RKO (cell line): Measurements from ENCODE around the gene C10orf90.

ENCODE experiments used
- DNase-seq: peaks from one replicate; pipeline ENCODE4 v3.0.0-alpha.2; 2016; ENCODE audit warnings: low spot score

The C10orf90 gene

DNA sequence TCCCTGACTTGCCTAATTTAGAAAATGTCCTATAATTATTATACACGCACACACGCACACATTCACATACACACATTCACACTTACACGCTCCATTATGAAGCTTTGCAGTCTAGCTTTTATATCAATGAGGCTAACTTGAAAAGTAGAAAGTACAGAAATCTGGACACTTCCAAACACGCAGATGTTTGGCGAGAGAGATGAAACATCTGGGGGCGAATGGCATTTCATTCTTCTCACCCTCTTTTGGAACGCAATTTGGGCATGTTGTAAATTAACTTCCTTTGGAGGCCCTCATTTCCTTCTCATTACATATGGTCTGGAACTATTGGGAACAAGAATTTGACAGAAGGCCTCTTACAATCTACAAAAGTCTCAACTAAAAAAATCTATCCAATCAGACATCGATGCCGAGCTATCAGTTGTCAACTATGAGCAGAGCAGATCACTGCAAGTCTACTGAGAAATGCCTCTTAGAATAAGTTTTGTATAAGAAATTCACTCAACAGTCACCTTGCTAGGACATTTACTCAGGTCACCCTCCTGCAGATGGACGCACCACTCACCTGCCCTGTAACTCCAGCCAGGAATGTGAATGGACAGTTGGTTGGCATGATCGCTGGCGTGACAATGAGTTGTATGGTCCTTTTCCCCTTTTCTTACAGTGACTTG lies 167.0 kb downstream of the C10orf90 start:
- DNase-seq = no peak

DNA sequence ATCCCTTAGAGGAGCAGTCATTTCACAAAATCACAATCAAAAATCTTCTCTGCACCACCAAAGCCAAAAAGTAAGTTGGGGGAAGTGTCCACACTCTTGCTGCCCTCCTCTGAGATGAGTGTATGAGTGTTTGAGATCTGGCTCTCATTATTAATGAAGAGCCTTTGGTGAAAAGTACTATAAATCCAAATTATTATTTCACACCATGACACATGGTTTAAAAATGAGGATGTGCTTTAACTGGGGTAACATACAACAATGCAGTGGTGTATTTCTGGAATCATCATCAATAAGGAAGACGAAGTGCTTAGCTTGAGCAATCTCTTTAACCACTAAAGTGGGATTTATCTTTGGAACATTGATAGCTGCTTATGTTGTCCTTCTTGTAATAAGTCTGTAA lies 168.1 kb downstream of the C10orf90 start:
- no peak for DNase-seq

DNA sequence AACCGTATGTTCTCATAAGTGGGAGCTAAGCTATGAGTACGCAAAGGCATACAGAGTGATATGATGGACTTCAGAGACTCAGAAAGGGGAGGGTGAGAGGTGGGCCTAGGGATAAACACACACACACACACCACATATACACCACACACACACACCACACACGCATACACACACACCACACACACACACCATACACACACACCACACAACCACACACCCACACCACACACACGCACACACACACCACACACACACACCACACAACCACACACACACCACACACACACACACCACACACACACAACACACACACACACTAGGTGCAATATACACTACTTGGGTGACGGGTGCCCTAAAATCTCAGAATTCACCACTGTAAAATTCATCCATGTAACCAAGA lies 168.7 kb downstream of the C10orf90 start:
- no peak for DNase-seq

DNA sequence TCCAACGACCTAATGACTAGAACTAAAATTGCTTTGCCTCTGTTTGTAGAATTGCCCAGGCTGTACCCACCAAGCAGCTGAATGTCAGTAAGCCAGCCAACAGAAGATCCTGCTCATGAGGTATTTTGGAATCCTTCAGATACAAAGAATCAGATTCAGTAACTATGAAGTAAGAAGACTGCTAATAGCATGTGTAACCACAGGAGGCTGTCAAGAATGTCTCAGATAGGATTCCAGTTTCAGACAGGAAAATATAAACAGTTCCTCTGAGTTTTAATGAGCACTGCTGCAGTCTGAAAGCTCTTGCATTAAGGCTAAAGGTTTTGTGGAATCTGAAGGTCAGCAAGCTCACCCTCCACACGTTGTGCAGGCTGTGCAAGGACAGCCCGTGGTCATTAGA lies 169.6 kb downstream of the C10orf90 start:
- no peak for DNase-seq

DNA sequence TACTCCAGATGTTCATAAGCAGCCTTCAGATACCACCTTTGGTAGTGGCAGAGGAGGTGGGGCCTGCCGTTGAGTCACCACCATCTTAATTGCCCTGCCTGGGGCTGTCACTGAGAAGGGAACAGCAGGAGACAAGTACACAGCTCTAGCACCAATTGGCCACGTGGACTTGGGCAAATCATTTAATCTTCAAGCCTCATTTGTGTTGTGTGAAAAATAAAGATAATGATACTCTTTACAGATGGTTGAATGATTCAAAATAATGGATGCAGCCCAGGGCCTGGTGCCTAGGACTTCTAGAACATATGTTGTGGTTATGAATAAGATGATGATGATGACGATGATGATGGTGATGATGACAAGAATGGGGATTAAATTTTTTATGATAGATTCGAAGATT lies 170.3 kb downstream of the C10orf90 start:
- DNase-seq = no peak

DNA sequence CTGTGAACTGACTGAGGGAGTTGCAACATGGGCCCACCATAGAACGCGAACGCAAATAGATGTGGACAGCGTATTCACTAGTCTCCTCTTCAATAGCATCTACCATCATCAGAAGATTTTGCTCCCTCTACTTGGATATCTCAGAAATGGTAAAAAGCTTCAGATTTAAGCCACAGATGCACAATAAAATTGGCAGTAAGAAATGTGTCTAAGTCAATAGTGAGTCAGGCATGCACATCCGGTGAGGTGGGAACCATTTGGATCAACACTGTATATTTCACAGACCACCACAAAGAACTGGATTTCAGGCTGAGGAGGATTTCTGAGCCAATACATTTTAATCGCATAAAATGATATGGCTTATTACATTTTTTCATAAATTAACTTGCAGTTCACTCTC lies 170.7 kb downstream of the C10orf90 start:
- DNase-seq = no peak

DNA sequence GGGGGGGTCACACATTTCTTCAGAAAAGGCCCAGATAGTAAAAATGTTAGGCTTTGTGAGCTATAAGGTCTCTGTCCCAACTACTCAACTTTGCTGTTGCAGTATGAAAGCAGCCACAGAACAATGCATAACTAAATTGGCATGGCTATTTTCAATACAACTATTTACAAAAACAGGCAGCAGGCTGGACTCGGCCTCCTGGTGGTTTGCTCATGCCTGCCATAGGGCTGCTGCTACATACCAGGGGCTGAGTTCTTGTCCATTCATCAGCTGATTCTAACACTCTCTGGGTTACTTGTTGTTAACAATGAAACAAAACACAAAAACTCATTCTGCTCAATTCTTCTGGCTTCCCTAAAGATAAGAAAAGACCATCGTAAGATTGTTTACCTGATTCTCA lies 172.8 kb downstream of the C10orf90 start:
- DNase-seq = no peak

DNA sequence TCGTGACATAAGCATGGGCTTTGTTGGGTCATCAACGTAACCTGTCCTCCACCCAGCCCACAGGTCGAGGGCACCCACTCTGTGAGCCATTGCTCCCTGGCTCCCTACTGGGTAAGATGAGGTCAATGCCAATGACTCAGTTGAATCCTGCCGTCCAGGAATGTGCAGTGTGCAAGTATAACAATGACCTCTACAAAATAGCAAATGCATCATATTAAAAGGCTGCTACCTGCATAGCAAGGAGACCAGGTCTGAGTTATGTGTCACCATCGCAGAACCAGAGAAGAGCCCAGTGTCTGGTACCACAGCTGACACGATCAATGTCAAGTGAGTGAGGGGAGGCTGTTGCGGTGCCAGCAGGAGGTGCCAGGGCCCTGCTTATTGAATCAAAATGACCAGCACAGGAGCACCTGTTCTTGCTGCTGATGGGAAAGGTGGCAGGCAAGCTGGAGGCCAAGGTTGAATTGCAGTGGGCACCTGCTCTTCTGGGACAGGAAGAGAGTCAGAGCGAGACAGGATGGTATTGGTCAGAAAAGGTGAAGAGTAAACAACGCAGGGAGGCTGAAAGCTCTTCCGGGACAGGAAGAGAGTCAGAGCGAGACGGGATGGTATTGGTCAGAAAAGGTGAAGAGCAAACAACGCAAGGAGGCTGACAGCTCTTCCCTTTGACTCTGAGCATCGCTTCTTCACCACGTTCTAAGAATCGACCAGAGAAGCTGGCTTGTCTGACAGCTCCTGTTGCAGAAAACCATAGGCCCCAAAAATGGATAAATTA lies 173.5 kb downstream of the C10orf90 start:
- no peak for DNase-seq

DNA sequence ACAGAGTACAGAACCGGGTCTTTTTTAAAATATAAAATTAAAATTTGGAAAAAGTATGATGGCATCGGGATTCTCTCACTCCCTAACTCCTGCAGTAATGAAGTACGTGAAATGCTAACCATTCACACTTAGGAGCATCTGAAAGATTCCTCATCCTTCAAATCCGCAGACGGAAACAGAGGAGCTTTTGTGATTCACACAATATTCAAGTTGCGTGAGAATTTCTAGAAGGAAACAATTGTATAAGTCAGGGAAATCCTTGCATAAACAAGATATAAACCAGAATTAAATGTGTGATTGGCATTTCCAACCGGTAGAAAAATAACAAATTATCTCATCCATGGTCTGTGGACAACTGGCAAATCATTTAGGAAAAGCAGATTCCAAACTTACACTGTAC lies 179.0 kb downstream of the C10orf90 start:
- no peak for DNase-seq

DNA sequence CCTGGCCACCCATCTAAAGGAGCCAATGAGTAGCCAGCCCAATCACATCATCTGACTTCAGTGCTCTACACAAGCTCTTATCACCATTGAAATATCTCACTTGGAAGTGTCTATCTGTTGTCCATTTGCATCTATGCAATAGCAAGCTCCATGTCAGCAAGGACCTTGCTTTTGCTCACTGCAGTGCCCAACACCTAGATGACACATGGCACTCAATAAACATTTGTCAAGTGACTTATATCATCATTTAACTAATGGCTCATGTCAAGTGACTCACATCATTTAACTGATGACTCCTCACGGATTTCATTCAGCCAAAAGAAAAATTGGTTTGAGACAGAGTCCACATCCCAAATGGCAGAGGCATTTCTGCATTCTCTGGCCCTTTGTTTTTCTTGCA lies 189.3 kb downstream of the C10orf90 start:
- peak; percentile 45 for DNase-seq

DNA sequence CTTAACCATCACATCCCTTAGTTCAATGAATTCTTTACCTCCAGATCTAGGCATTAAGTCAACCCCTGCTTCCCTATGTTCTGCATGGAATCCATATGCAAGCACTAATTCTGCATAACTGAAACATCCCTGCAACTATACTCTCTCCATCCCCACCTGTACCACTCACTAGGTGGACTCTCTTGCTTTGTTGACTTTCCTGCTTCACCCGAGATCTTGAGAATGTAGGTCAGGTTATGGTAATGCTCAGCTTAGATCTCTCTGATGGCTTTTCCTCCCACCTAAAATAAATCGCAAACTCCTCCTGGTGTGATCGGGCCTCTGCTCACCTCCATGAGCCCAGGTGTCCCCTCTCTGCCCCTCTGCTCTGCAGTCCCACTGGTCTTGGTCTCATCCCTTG lies 189.8 kb downstream of the C10orf90 start:
- DNase-seq = no peak

DNA sequence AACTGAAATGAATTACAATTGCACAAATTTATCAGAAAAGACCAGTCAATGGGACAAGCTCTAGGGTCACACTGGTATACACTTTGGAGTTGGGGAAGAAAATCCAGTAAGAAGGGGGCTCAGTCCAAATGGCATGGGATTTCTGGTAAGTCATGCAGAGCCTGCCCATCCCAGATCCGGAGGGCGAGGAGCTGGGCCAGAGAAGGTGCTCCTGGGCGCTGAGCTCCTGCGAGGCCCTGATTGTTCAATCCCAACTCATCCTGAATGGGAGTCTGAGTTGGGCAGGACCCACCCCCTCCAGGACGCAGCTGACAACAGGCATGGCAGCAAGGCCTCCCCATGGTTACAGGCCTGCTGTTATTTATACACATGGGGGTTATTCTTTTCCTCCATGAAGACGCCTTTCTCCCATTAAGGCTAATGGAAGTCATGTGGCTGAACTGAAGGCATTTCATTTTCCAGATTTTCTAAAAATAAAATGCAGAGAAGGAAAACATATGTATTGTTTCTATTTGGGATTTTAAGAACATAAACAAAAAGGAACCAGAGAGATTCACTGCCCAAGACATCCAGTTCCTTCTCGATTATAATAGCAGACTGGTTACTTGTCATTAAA lies 191.1 kb downstream of the C10orf90 start:
- DNase-seq = no peak

DNA sequence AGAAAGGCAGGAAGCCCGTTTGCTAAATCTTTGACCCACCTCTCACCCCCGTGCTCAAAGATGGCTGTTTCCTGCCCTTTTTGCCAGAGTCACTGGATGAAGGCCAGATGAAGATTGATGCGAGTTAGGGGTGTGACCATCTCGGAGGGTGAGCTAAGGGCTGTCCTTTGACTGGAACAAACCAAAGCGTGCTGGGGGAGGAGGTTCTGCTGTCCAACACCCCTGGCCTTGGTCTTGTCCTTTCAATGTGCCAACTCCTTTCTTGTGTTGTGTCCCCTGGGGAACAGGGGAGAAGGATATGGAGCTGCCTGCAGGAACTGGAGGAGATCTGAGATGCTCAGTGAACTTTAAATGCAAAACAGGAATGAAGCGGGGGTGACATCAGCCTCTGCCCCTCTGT lies 191.9 kb downstream of the C10orf90 start:
- DNase-seq = no peak

DNA sequence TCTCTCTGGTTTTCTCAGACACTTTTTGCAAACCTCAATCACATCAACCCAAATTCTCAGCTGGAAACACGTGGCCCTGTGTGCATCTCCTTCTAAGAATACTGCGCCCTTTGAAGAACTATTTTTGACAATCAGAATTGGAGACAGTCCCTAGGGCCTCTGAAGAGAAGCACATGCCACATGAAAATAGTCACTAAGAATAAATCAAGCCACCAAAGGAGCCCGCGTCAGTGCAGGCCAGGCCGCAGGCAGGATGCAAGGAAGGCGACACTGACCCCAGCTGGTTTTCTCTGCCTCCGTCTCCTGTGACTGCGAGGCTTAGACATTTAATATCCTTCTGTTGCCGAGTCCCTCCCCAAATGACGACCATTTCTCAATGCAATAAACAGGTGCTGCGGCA lies 194.2 kb downstream of the C10orf90 start:
- DNase-seq = no peak

DNA sequence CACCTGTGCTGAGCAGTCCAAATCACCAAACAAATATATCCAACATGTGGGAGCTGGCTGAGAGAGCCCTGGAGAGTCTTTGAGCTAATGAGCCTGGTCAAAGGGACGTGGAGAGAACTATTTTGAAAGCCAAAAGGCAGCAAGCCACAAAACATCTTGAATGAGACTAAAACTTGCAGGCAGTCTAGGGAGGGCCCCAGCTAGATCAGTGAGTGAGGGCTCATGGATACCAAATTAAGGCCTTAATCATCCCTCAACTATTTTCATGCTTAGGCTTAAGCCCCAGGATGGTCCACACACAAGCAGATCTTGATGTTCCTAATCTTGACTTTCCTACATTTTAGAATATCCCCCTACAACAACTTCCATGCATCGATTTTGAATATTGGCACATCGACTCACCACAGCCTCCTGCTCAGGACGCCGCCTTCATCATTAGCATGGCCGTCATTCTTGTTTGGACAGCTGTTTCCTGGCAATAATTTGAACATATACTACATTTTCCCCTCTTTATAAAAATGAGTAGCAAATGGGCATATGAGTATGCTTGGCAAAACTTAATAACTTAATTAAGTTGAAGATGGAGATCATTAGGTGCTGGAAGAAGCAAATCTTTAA lies 195.3 kb downstream of the C10orf90 start:
- no peak for DNase-seq

DNA sequence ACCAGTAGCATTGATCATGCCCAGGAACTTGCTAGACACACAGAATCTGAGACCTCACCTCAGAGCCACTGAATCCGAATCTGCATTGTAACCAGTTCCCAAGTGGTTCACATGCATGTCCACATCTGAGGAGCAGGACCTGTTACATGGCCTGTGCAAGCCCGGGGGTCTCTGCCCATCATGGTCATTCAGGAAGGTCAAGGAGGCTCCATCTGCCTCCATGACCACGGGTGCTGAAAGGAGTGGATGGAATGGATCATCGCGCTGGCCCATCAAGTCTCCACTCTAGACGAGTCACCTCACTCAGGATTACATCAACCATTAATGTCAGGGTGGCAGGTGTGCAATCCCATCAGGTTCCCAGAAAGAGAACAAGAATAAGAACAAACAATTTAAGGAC lies 196.5 kb downstream of the C10orf90 start:
- no peak for DNase-seq

DNA sequence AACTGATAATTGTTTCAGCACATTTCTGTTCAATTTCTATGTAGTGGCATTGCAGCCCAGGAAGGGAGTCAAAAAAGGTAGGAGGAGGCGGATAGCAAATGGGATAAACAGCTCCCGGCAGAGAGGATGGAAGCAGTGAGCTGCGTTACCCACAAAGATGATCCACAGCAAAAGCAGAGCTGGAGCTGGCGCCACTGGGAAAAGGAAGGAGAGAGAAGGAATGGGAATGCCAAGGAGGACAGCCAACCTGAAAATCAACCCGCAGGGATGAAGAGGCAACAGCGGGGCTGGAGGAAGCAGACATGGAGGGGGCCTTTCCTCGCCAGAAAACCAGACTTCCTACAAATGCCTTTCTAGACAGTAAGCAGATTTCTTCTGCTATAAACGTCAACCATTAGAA lies 199.5 kb downstream of the C10orf90 start:
- no peak for DNase-seq

DNA sequence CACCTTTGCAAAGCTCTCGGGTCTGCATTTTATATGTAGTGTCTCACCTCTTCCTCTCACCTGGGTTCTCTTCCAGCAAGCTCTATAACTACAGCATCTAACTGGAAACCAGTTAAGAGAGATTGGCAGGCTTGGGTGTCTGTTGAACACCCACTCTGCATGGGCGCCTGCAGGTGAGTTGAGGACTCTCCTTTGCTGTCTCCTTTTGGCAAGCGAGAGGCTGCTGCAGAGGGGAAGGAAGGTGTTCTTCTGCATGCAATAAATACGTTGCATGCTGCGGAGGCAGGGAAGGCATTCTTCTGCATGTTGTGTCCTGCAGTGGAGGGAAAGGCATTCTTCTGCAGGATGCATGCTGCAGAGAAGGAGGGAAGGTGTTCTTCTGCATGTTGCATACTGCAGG lies 200.8 kb downstream of the C10orf90 start:
- DNase-seq = no peak

DNA sequence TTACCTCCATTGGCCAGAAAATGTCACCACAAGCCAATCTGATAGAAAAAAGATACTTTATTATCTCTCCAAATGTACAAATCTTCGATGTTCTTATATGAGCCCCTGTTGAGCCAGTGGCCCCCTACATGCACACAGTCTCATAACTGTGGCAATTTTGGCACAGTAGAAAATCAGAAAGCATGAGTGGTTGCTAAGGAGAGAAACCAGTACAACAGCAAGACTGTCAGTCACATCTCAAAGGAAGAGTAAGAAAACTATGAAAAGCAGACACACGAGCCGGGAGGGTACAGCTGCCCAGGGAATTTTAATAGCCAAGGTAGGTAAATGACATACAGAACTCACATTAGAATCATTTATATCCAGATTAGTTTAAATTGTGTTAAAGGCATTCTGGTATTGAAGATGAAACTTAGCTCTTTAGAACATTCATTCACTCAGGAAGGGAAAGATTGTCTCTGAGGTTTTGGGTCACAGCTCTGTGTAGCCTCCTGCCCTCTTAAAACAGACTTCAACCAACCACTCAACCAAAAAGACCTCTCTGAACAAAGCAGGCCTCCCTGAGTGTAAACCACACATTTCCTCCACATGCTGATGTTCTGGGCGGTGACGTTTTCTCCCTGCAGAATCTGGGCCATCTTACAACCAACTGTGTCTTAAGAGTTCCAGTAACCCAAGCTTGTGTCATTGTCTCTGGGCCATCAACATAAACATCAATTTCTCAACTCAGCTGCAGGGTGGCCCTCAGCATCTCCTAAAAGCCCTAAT lies 201.4 kb downstream of the C10orf90 start:
- DNase-seq = no peak

DNA sequence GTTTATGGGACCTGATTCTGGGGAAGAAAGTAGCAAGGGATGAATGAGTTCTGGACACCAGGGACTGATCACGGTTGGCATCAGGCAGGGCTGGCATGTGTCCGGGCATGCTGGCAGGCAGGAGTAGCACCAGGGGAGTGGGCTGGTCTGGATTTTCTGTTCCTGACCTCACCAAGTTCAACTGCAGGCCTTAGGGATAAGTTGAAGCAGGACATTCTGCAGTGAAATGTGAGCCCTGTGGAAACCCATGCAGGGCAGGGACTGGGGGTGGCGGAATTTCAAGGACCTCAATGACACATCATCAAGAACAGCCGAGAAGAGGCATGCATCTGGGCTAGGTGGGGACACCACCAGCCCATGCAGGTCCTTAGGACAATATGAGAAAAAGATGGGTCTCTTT lies 202.0 kb downstream of the C10orf90 start:
- DNase-seq = no peak

DNA sequence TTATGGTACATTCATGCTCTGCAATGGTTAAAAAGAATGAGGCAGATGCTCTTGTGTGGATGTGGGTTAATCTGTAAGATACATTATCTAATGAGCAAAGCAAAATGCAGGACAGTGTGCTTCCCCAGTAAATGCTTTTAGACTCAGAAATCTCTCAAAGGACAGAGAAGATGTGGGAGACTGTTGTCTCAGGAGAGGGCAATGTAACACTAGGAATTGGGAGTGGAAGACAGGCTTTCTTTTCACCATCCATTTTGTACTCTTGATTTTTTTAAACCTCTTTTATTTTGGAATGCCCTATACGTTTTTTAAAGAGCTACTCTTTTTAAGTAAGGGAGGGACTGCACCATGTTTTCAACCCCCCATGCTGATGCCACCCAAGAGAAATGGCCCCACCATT lies 204.7 kb downstream of the C10orf90 start:
- DNase-seq = no peak

DNA sequence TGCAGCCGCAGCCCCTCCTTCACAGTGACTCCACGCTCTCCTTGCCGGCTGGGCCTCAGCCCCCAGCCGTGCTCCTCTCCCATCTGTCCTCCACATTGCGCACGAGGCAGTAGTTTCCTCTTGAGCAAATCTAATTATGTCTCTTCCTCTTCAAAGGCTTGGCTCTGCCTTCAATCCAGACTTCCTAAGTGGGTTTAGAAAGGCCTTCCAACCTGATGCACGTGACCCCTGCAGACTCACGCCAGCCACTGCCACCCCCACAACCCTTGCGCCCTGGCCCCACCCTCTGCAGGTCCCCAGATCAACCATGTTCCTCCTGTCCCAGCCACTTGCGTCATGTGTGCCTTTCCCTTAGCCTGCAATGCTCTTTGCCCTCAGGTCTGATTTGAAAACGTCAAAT lies 207.2 kb downstream of the C10orf90 start:
- no peak for DNase-seq
